ENCODE measurements around the gene LSM4.

GRCh38 chr19:18311502-18312091 lies 11.3 kb downstream of the LSM4 start:
- no peak for TF ChIP-seq CTCF (IDR thresholded peaks at IDR 0.05)
- TF ChIP-seq POLR2A (IDR thresholded peaks at IDR 0.05), result no peak

Data from sigmoid colon (tissue), 3 donors.